Measurements from ENCODE around the gene SLITRK3.
"Not testable (repeated sequence)": the region's sequence is repeated elsewhere in the genome, so short reads cannot be mapped to it uniquely, and the experiment has no call there.

SLITRK3 gene

GRCh38 chr3:165188452-165188851 lies 7.7 kb downstream of the SLITRK3 start:
- no peak for DNase-seq

GRCh38 chr3:165185707-165186327 lies 10.4 kb downstream of the SLITRK3 start:
- DNase-seq: peak; percentile 90 to 92

- DNase-seq: no peak
Observed at GRCh38 chr3:165181556-165181955, 14.6 kb downstream of the SLITRK3 start.

- no peak for DNase-seq
Observed at GRCh38 chr3:165170236-165170635, 25.9 kb downstream of the SLITRK3 start.

- no peak for DNase-seq
Observed at GRCh38 chr3:165169368-165169767, 26.8 kb downstream of the SLITRK3 start.

- no peak for DNase-seq
Observed at GRCh38 chr3:165162883-165163282, 33.3 kb downstream of the SLITRK3 start.

- peak in 1 of 2 experiments; percentile 46 for DNase-seq
Observed at GRCh38 chr3:165159760-165160421, 36.3 kb downstream of the SLITRK3 start.

- no peak for DNase-seq
Observed at GRCh38 chr3:165158011-165158410, 38.2 kb downstream of the SLITRK3 start.

- DNase-seq: no peak
Observed at GRCh38 chr3:165156757-165157420, 39.3 kb downstream of the SLITRK3 start.

- DNase-seq: no peak
Observed at GRCh38 chr3:165148876-165149441, 47.2 kb downstream of the SLITRK3 start.

- DNase-seq: no peak
Observed at GRCh38 chr3:165144271-165144670, 51.9 kb downstream of the SLITRK3 start.

GRCh38 chr3:165139918-165140317 lies 56.3 kb downstream of the SLITRK3 start:
- DNase-seq: not testable (repeated sequence)
